ENCODE results near the gene ALDH1L1. TPM values are rescaled to one million over a fixed set of nuclear protein-coding genes. Genes with fewer than 3 reads are reported as not detected.

Gene ALDH1L1
- total and polyA plus RNA-seq, 2 of the 4 experiments (the other 2 are of a cell fraction): not detected

GRCh38 chr3:126210606-126211005 is 30.2 kb upstream of the ALDH1L1 start:
- Histone ChIP-seq H3K4me1 (ENCODE audit: control insufficient read depth, insufficient read depth, low read length) (peaks cover 5% of the 10 kb centered on the region), H3K9me1 (ENCODE audit: insufficient read depth, low read length) (peaks cover 4% of the 10 kb centered on the region; the same call in 1 of the 2 replicates), H2BK120ac (ENCODE audit: low read depth, low read length) (no peak overlapping the region), H2AK9ac (replicated peaks; ENCODE audit: low read depth, low read length, poor library complexity) (no peak overlapping the region), H2AK5ac (ENCODE audit: low read depth, low read length) (no peak overlapping the region), H3K4me2 (ENCODE audit: low read depth, low read length) (no peak overlapping the region), H3K9me3 (ENCODE audit: control insufficient read depth, insufficient read depth, low read length) (no peaks in the 10 kb centered on the region), H3K27me3 (ENCODE audit: control insufficient read depth, insufficient read depth, low read length) (peaks cover 9% of the 10 kb centered on the region; the same call in 1 of the 2 replicates), H3K36me3 (ENCODE audit: control insufficient read depth, insufficient read depth, low read length) (no peaks in the 10 kb centered on the region), H4K8ac (ENCODE audit: low read depth in 2 of 2, low read length in 2 of 2) (no peak overlapping the region), H3K79me1 (ENCODE audit: low read depth in 1 of 2, low read length in 2 of 2) (no peaks in the 10 kb centered on the region), H2BK5ac (ENCODE audit: low read depth, low read length, poor library complexity, severe bottlenecking) (no peak overlapping the region), H4K5ac (ENCODE audit: low read depth, low read length) (no peak overlapping the region), H2BK20ac (ENCODE audit: low read depth, low read length) (no peak overlapping the region), H3K4me3 (ENCODE audit: insufficient read depth, low read depth, low read length) (no peak overlapping the region), H3K18ac (ENCODE audit: low read depth, low read length) (no peak overlapping the region), H3K4ac (ENCODE audit: low read depth, low read length) (0 out of 2 replicates have a peak overlapping the region, but pooled peaks have one; percentile 1), H4K91ac (ENCODE audit: insufficient read depth, low read depth, low read length) (no peak overlapping the region), H3K9ac (ENCODE audit: low read depth, low read length) (no peak overlapping the region), H3K27ac (ENCODE audit: insufficient read depth, low read length) (no peak overlapping the region), H2BK15ac (ENCODE audit: low read depth, low read length) (no peak overlapping the region), H3K14ac (replicated peaks; ENCODE audit: low read depth, low read length) (no peak overlapping the region), H4K20me1 (ENCODE audit: insufficient read depth, low read length) (no peaks in the 10 kb centered on the region), H3K23ac (ENCODE audit: low read depth, low read length) (no peak overlapping the region), H3K56ac (ENCODE audit: extremely low read depth, insufficient read depth, low read length) (no peak overlapping the region), H2AFZ (replicated peaks; ENCODE audit: low read length, poor library complexity) (no peak overlapping the region)
- ChIA-PET POLR2A (ENCODE audit: unreplicated experiment) (no interaction called here), CTCF (no interaction called here)
- dilution Hi-C loops (cut with HindIII; ENCODE audit: low sequenced_read_pairs, unreplicated experiment) (no loop called here), intact Hi-C loops (cut with micrococcal nuclease) (no loop called here), in situ Hi-C loops (cut with MboI; ENCODE audit: low sequenced_read_pairs) (no loop called here)
- ATAC-seq (ENCODE audit: low read depth): no peak
- 100% methylated on average over 1 of the region's 6 CpGs; no CpG with 5 or more reads in 1 of the 2 experiments for WGBS, 2 experiments (ENCODE audit: extremely low coverage in 2 of 2, insufficient read length in 1 of 2)
- no peak for DNase-seq
- BruUV-seq (replicated peaks): no TSS peak
- TF ChIP-seq, protein P1, sequence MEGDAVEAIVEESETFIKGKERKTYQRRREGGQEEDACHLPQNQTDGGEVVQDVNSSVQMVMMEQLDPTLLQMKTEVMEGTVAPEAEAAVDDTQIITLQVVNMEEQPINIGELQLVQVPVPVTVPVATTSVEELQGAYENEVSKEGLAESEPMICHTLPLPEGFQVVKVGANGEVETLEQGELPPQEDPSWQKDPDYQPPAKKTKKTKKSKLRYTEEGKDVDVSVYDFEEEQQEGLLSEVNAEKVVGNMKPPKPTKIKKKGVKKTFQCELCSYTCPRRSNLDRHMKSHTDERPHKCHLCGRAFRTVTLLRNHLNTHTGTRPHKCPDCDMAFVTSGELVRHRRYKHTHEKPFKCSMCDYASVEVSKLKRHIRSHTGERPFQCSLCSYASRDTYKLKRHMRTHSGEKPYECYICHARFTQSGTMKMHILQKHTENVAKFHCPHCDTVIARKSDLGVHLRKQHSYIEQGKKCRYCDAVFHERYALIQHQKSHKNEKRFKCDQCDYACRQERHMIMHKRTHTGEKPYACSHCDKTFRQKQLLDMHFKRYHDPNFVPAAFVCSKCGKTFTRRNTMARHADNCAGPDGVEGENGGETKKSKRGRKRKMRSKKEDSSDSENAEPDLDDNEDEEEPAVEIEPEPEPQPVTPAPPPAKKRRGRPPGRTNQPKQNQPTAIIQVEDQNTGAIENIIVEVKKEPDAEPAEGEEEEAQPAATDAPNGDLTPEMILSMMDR (conservative IDR thresholded peaks at IDR 0.05; ENCODE audit: low read depth, low read length): no peak
- TF ChIP-seq NFE2L2 (IDR thresholded peaks at IDR 0.05; ENCODE audit: low read depth, low read length) (no peak), MXI1 (IDR thresholded peaks at IDR 0.05; ENCODE audit: borderline replicate concordance, low read depth, low read length) (no peak), RCOR1 (IDR thresholded peaks at IDR 0.05; ENCODE audit: insufficient replicate concordance, low read length) (no peak), RAD21 (IDR thresholded peaks at IDR 0.05; ENCODE audit: low read length) (no peak), MAFK (IDR thresholded peaks at IDR 0.05; ENCODE audit: low read depth, low read length) (no peak), POLR2A (IDR thresholded peaks at IDR 0.05; ENCODE audit: low read depth, low read length) (no peak), SMC3 (IDR thresholded peaks at IDR 0.05; ENCODE audit: low read depth, low read length) (no peak), BHLHE40 (IDR thresholded peaks at IDR 0.05; ENCODE audit: low read depth, low read length) (no peak), MAZ (IDR thresholded peaks at IDR 0.05; ENCODE audit: borderline replicate concordance, low read depth, low read length) (no peak), CHD1 (IDR thresholded peaks at IDR 0.05; ENCODE audit: low read depth, low read length) (no peak)
